DND-41 (cell line): ENCODE data around the gene ADARB2.
A peak's percentile ranks its signal among the peaks of the same experiment; 100 is the strongest.

Experiments
- ATAC-seq: fragments of 200-7000 bp; cut with Tn5 transposase; 3 replicates; pipeline ENCODE4 v1.9.1; 2021; ENCODE audit warnings: low read depth; ENCODE audit not compliant: insufficient read depth
- DNase-seq: peaks from one replicate; pipeline ENCODE4 v3.0.0-alpha.2; 2020
- H2AFZ ChIP-seq: 2 replicates; pipeline ENCODE4 v1.6.0; 2012; ENCODE audit warnings: low read depth, low read length
- H3K27ac ChIP-seq: 2 replicates; pipeline ENCODE4 v1.5.1; 2012; ENCODE audit warnings: low read length, inconsistent platforms
- H3K27me3 ChIP-seq: fragments of 200-600 bp; sonication (generic); 2 replicates; pipeline ENCODE4 v1.6.0; 2012; ENCODE audit warnings: low read length, mild to moderate bottlenecking, inconsistent platforms; ENCODE audit not compliant: insufficient read depth, poor library complexity
- H3K36me3 ChIP-seq: 2 replicates; pipeline ENCODE4 v1.5.1; 2012; ENCODE audit warnings: low read length, inconsistent platforms; ENCODE audit not compliant: insufficient read depth
- H3K4me1 ChIP-seq: 2 replicates; pipeline ENCODE4 v1.5.1; 2012; ENCODE audit warnings: mild to moderate bottlenecking, low read length; ENCODE audit not compliant: insufficient read depth
- H3K4me2 ChIP-seq: 2 replicates; pipeline ENCODE4 v1.6.0; 2012; ENCODE audit warnings: mild to moderate bottlenecking, moderate library complexity, low read length, inconsistent platforms; ENCODE audit not compliant: insufficient read depth
- H3K4me3 ChIP-seq, 2 experiments: fragments of 200-600 bp in 1 of 2; shearing (Covaris generic) in 1 of 2; 2 replicates each; pipeline ENCODE4 v1.5.1; 2012 to 2016; ENCODE audit warnings: inconsistent platforms in 2 of 2, low read length in 2 of 2, mild to moderate bottlenecking in 2 of 2, low read depth in 1 of 2, moderate library complexity in 1 of 2
- H3K79me2 ChIP-seq: 2 replicates; pipeline ENCODE4 v1.6.0; 2012; ENCODE audit warnings: low read length, inconsistent platforms; ENCODE audit not compliant: insufficient read depth
- H3K9ac ChIP-seq: 2 replicates; pipeline ENCODE4 v1.6.0; 2012; ENCODE audit warnings: low read depth, mild to moderate bottlenecking, inconsistent platforms, low read length, moderate library complexity
- H3K9me3 ChIP-seq: 2 replicates; pipeline ENCODE4 v1.5.1; 2012; ENCODE audit warnings: low read length, moderate library complexity, mild to moderate bottlenecking, inconsistent platforms; ENCODE audit not compliant: insufficient read depth, severe bottlenecking
- H4K20me1 ChIP-seq: 2 replicates; pipeline ENCODE4 v1.6.0; 2012; ENCODE audit warnings: low read length; ENCODE audit not compliant: insufficient read depth
- CTCF ChIP-seq: IDR thresholded peaks from 2 replicates; pipeline ENCODE4 v1.5.1; 2012; ENCODE audit warnings: borderline replicate concordance, low read length, moderate library complexity, mild to moderate bottlenecking; ENCODE audit not compliant: poor library complexity, severe bottlenecking; ENCODE audit errors: extremely low read depth
- EZH2 ChIP-seq: IDR thresholded peaks from 3 replicates; pipeline ENCODE4 v1.6.1; 2012; ENCODE audit warnings: borderline replicate concordance, low read depth, mild to moderate bottlenecking, moderate library complexity, low read length, inconsistent platforms; ENCODE audit not compliant: severe bottlenecking

The ADARB2 gene

DNA sequence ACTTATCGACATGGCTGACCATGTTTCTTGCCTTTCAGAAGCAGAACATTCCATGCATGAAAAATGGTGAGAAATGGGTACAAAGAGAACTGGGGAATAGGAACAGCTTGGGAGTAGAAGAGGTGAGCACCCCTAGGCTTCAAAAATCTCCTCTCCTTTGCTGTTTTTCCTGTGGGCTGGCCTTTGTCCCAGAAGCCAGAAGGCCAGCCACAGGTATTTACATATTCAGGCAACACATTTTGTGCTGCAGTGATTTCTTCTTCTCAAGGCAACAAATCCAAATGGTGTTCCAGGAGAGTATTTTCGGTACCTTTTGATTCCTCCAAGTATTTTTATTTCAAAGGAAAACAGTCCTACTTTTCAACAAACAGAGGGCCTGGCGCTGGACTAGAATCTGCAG, 31.1 kb downstream of the ADARB2 start:
- 0 out of 2 replicates have a peak overlapping the region, but pooled peaks have one; percentile 9 for H3K4me2 ChIP-seq
- H4K20me1 ChIP-seq: no peaks in the 10 kb centered on the region
- peaks cover 22% of the 10 kb centered on the region for H3K9me3 ChIP-seq
- no peak overlapping the region for H3K27ac ChIP-seq
- no peak overlapping the region for H2AFZ ChIP-seq
- peaks cover 18% of the 10 kb centered on the region for H3K4me1 ChIP-seq
- no peaks in the 10 kb centered on the region for H3K79me2 ChIP-seq
- no peaks in the 10 kb centered on the region for H3K36me3 ChIP-seq
- no peak overlapping the region for H3K4me3 ChIP-seq
- DNase-seq (no peak), ATAC-seq (no peak)
- H3K9ac ChIP-seq: no peak overlapping the region
- peaks cover 18% of the 10 kb centered on the region for H3K27me3 ChIP-seq
- TF ChIP-seq EZH2 (no peak), CTCF (no peak)

DNA sequence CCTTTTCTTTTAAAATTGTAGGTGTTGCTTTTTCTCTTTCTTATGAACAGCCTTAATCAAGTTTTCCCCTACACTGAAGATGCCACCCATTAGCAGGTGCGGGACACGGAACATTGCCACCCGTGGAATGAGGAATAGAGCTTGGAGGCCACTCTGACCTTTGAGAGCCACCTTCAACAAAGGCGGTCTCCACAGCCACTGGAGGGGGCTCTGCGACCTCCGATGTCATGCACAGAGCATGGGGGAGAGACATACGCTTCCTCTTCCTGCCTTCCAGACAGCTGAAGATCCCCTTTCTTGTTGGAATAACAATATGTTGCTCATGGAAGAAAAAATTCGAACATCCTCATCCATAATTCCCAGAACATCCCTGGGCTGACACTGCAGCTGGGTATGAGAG, 39.1 kb downstream of the ADARB2 start:
- DNase-seq: peak; percentile 20
- H3K79me2 ChIP-seq: no peaks in the 10 kb centered on the region
- H2AFZ ChIP-seq: no peak overlapping the region

GRCh38 chr10:1696106-1696505, 41.2 kb downstream of the ADARB2 start:
- TF ChIP-seq CTCF (no peak), EZH2 (no peak)
- Histone ChIP-seq H3K27me3 (no peaks in the 10 kb centered on the region), H3K9ac (no peak overlapping the region), H3K4me1 (no peaks in the 10 kb centered on the region), H3K27ac (no peak overlapping the region), H2AFZ (no peak overlapping the region), H3K4me2 (no peak overlapping the region), H3K4me3 (no peak overlapping the region), H3K36me3 (no peaks in the 10 kb centered on the region), H3K79me2 (no peaks in the 10 kb centered on the region), H3K9me3 (no peaks in the 10 kb centered on the region), H4K20me1 (no peaks in the 10 kb centered on the region)
- ATAC-seq (no peak), DNase-seq (no peak)

More for the DNA sequence above, 39.1 kb downstream of the ADARB2 start:
- Histone ChIP-seq H3K9ac (no peak overlapping the region), H3K9me3 (peaks cover 4% of the 10 kb centered on the region), H3K4me1 (no peaks in the 10 kb centered on the region), H3K27ac (no peak overlapping the region), H3K36me3 (no peaks in the 10 kb centered on the region), H4K20me1 (no peaks in the 10 kb centered on the region), H3K4me3 (no peak overlapping the region), H3K4me2 (no peak overlapping the region), H3K27me3 (no peaks in the 10 kb centered on the region)
- peak; percentile 53 for TF ChIP-seq CTCF
- no peak for TF ChIP-seq EZH2
- no peak for ATAC-seq

- no peaks in the 10 kb centered on the region for H3K79me2 ChIP-seq
- no peak for DNase-seq
- no peaks in the 10 kb centered on the region for H4K20me1 ChIP-seq
- no peaks in the 10 kb centered on the region for H3K4me1 ChIP-seq
- no peaks in the 10 kb centered on the region for H3K36me3 ChIP-seq
- no peak overlapping the region for H3K9ac ChIP-seq
- H3K27me3 ChIP-seq: no peaks in the 10 kb centered on the region
- H3K27ac ChIP-seq: no peak overlapping the region
- TF ChIP-seq EZH2 (no peak), CTCF (no peak)
- no peak for ATAC-seq
- no peak overlapping the region for H2AFZ ChIP-seq
- H3K4me3 ChIP-seq: no peak overlapping the region
- H3K9me3 ChIP-seq: no peaks in the 10 kb centered on the region
- H3K4me2 ChIP-seq: no peak overlapping the region
These were observed 47.2 kb downstream of the ADARB2 start for GRCh38 chr10:1690086-1690485.
